ENCODE results near the gene EPHB4. TPM values are rescaled to one million over a fixed set of nuclear protein-coding genes. Genes with fewer than 3 reads are reported as not detected.

EPHB4 gene
- total RNA-seq, 6 experiments from 2014 or later: 23.9 to 43.7 (median 36.8) TPM

DNA sequence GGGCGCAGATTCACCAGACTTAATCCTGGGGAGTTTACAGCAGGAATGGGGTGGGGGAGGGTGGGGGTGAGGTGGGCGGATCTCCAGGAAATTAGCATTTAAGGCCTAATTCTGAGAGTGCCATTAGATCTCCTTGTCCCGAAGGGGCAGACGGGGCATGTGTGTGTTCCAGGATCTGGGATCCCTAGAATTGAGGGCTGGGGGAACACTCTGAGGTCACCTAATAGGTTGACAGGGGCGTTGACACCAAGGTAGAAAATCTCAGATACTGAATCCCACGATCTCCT, 9.4 kb upstream of the EPHB4 start:
- TF ChIP-seq, protein P1, sequence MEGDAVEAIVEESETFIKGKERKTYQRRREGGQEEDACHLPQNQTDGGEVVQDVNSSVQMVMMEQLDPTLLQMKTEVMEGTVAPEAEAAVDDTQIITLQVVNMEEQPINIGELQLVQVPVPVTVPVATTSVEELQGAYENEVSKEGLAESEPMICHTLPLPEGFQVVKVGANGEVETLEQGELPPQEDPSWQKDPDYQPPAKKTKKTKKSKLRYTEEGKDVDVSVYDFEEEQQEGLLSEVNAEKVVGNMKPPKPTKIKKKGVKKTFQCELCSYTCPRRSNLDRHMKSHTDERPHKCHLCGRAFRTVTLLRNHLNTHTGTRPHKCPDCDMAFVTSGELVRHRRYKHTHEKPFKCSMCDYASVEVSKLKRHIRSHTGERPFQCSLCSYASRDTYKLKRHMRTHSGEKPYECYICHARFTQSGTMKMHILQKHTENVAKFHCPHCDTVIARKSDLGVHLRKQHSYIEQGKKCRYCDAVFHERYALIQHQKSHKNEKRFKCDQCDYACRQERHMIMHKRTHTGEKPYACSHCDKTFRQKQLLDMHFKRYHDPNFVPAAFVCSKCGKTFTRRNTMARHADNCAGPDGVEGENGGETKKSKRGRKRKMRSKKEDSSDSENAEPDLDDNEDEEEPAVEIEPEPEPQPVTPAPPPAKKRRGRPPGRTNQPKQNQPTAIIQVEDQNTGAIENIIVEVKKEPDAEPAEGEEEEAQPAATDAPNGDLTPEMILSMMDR (IDR thresholded peaks at IDR 0.05): no peak
- no peak for TF ChIP-seq POLR2A (IDR thresholded peaks at IDR 0.05)
- H3K36me3 ChIP-seq: no peaks in the 10 kb centered on the region
- peak overlapping the region; percentile 24 to 72 (median 61) for H3K27ac ChIP-seq
- H3K27me3 ChIP-seq: no peaks in the 10 kb centered on the region
- ATAC-seq (no peak), DNase-seq (no peak)
- no peaks in the 10 kb centered on the region for H3K9me3 ChIP-seq
- WGBS (ENCODE audit: insufficient coverage, low coverage, low lambda C conversion rate, missing lambda C conversion rate): 40% methylated on average over 5 of the region's 6 CpGs
- intact Hi-C loops (cut with DNase I): no loop called here
- H3K4me1 ChIP-seq: peaks cover 0 to 32% (median 11%) of the 10 kb centered on the region in 4 donors
- H3K4me3 ChIP-seq: peak overlapping the region in 2 of 3 donors; percentile 21 to 41

DNA sequence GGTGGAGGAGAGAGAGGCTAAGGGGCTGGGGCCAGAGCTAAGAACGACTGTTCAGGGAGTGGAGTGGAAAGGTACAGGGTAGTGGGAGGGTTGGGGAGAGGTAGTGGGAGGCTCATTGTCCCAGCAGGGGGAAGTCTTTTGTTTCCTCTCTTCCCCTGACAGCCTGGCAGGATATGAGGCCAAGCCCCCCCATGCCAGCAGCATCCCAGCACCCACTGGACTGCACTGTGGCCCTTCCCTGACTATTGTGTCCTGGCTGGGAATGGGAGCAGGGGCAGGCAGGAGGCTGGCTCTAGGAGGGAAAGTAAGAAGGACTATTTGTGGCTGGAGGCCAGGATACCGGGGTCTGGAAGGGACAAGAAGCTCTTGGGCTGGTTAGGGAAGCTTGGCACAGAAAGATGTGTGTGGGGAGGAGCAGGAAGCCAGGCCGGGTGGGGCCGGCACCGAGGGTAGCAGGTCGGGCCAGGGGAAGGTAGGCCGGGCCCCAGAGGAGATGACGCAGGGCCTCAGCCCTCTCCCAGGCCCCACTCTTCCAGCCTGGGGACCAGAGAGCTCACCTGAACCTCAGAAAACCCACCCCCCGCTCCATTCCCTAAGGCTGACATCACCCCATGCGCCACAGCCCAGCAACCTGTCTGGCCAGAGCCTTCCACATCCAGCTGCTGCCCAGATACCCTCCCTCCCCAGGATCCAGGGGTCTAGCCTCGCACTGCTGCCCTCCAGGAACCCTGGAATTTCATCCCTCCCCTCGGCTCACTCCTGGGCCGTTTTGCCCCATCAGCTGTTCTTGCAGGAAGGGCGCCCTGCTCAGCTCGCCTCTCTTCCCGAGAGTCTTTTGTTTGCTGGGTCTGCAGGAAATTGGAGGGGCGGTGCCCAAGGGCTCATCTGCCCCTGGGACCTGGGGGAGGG, 8.8 kb upstream of the EPHB4 start:
- Histone ChIP-seq H3K27me3 (no peaks in the 10 kb centered on the region), H3K27ac (peak overlapping the region; percentile 43 to 72 (median 61)), H3K36me3 (no peaks in the 10 kb centered on the region), H3K9me3 (no peaks in the 10 kb centered on the region), H3K4me3 (no peak overlapping the region), H3K4me1 (peaks cover 0 to 36% (median 12%) of the 10 kb centered on the region in 4 donors)
- ATAC-seq: peak; percentile 2 to 53 (median 32)
- WGBS (ENCODE audit: insufficient coverage, low coverage, low lambda C conversion rate, missing lambda C conversion rate): 31% methylated on average over 6 of the region's 17 CpGs
- intact Hi-C loops (cut with DNase I): no loop called here
- TF ChIP-seq, protein P1 (IDR thresholded peaks at IDR 0.05): no peak
- peak in 2 of 3 donors; percentile 66 to 69 for DNase-seq

DNA sequence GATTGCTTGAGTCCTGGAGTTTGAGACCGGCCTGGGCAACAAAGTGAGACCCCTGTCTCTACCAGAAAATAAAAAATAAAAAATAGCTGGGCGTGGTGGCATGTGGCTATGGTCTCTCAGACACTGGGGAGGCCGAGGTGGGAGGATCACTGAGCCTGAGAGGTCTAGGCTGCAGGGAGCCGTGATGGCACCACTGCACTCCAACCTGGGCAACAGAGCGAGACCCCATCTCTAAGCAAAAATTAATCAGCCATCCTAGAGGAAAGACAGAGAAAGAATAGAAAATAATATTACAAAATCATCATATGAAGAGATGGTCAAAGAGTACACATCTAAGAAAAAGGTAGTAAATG, 4.9 kb upstream of the EPHB4 start:
- Histone ChIP-seq H3K27ac (peak overlapping the region in 2 of 3 donors; percentile 83 to 86), H3K9me3 (no peaks in the 10 kb centered on the region), H3K36me3 (no peaks in the 10 kb centered on the region), H3K4me3 (no peak overlapping the region), H3K27me3 (no peaks in the 10 kb centered on the region), H3K4me1 (peaks cover 0 to 54% (median 21%) of the 10 kb centered on the region in 4 donors)
- no peak for TF ChIP-seq POLR2A (IDR thresholded peaks at IDR 0.05)
- TF ChIP-seq, protein P1 (IDR thresholded peaks at IDR 0.05): no peak
- DNase-seq (peak in 1 of 3 donors; percentile 24), ATAC-seq (no peak)
- 37% methylated on average over 4 of the region's 5 CpGs for WGBS (ENCODE audit: insufficient coverage, low coverage, low lambda C conversion rate, missing lambda C conversion rate)
- intact Hi-C loops (cut with DNase I): no loop called here

DNA sequence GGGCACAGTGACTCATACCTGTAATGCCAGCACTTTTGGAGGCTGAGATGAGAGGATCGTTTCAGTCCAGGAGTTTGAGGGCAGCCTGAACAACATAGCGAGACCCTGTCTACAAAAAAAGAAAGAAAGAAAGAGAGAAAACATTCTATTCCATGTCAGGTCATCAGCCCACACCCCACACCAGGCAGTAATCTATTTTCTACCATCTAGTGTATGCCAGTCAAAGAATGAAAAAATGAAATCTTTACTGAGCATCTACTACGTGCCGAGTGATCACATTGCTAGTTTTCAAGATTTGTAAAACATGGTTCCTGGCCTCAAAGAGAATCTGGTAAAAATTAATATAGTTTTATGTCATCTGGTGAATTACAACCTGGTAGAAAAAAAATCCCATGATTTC, 3.1 kb upstream of the EPHB4 start:
- Histone ChIP-seq H3K27ac (peak overlapping the region in 1 of 3 donors; percentile 76), H3K9me3 (no peaks in the 10 kb centered on the region), H3K4me1 (peaks cover 0 to 57% (median 21%) of the 10 kb centered on the region in 4 donors), H3K27me3 (no peaks in the 10 kb centered on the region), H3K36me3 (no peaks in the 10 kb centered on the region), H3K4me3 (no peak overlapping the region)
- ATAC-seq: no peak
- TF ChIP-seq, protein P1 (IDR thresholded peaks at IDR 0.05): no peak
- TF ChIP-seq POLR2A (IDR thresholded peaks at IDR 0.05): no peak
- 43% methylated on average over 3 of the region's 4 CpGs for WGBS (ENCODE audit: insufficient coverage, low coverage, low lambda C conversion rate, missing lambda C conversion rate)
- intact Hi-C loops (cut with DNase I): no loop called here
- no peak for DNase-seq
